BE2C (cell line): ENCODE measurements around the gene SCP2D1.

ENCODE experiments used
- DNase-seq: peaks from one replicate; pipeline ENCODE4 v3.0.0-alpha.2; 2020
- H3K27me3 ChIP-seq: fragments of 250-450 bp; sonication (Bioruptor Pico); 2 replicates; pipeline ENCODE4 v1.5.1; 2020; ENCODE audit warnings: mild to moderate bottlenecking
- H3K36me3 ChIP-seq: fragments of 250-450 bp; sonication (Bioruptor Pico); 2 replicates; pipeline ENCODE4 v1.5.1; 2020; ENCODE audit warnings: mild to moderate bottlenecking
- H3K4me1 ChIP-seq: fragments of 250-450 bp; sonication (Bioruptor Pico); 2 replicates; pipeline ENCODE4 v1.5.1; 2020
- H3K4me3 ChIP-seq: 2 replicates; pipeline ENCODE4 v1.5.1; 2011; ENCODE audit warnings: low read depth, low read length
- H3K9me3 ChIP-seq: fragments of 250-450 bp; sonication (Bioruptor Pico); 2 replicates; pipeline ENCODE4 v1.5.1; 2020
- CTCF ChIP-seq: IDR thresholded peaks from 2 replicates; pipeline ENCODE4 v1.5.1; 2012; ENCODE audit warnings: mild to moderate bottlenecking, low read depth, low read length

Gene SCP2D1

GRCh38 chr20:18793625-18794427 lies 19.8 kb upstream of the SCP2D1 start:
- Histone ChIP-seq H3K9me3 (no peaks in the 10 kb centered on the region), H3K27me3 (no peaks in the 10 kb centered on the region), H3K36me3 (no peaks in the 10 kb centered on the region), H3K4me3 (peak overlapping the region; percentile 84), H3K4me1 (peaks cover 3% of the 10 kb centered on the region; the same call in 1 of the 2 replicates)
- DNase-seq = peak; percentile 86
- peak; percentile 42 for TF ChIP-seq CTCF

GRCh38 chr20:18794428-18794787 lies 19.2 kb upstream of the SCP2D1 start:
- no peaks in the 10 kb centered on the region for H3K36me3 ChIP-seq
- H3K4me1 ChIP-seq = peaks cover 3% of the 10 kb centered on the region; the same call in 1 of the 2 replicates
- no peaks in the 10 kb centered on the region; the same call in 1 of the 2 replicates for H3K9me3 ChIP-seq
- H3K27me3 ChIP-seq = no peaks in the 10 kb centered on the region
- H3K4me3 ChIP-seq = peak overlapping the region; percentile 84
- no peak for TF ChIP-seq CTCF
- no peak for DNase-seq

- H3K27me3 ChIP-seq = no peaks in the 10 kb centered on the region
- H3K4me3 ChIP-seq = no peak overlapping the region
- peaks cover 3% of the 10 kb centered on the region; the same call in 1 of the 2 replicates for H3K4me1 ChIP-seq
- DNase-seq = no peak
- no peaks in the 10 kb centered on the region; the same call in 1 of the 2 replicates for H3K9me3 ChIP-seq
- TF ChIP-seq CTCF = no peak
- H3K36me3 ChIP-seq = no peaks in the 10 kb centered on the region
Measured at GRCh38 chr20:18795366-18795765, 18.2 kb upstream of the SCP2D1 start.

- no peak for DNase-seq
- TF ChIP-seq CTCF = no peak
- Histone ChIP-seq H3K4me1 (peaks cover 3% of the 10 kb centered on the region; the same call in 1 of the 2 replicates), H3K4me3 (no peak overlapping the region), H3K27me3 (no peaks in the 10 kb centered on the region), H3K9me3 (no peaks in the 10 kb centered on the region; the same call in 1 of the 2 replicates), H3K36me3 (no peaks in the 10 kb centered on the region)
Measured at GRCh38 chr20:18796282-18796833, 17.2 kb upstream of the SCP2D1 start.

- no peaks in the 10 kb centered on the region for H3K36me3 ChIP-seq
- TF ChIP-seq CTCF = no peak
- H3K4me3 ChIP-seq = no peak overlapping the region
- no peaks in the 10 kb centered on the region for H3K27me3 ChIP-seq
- H3K9me3 ChIP-seq = no peaks in the 10 kb centered on the region; the same call in 1 of the 2 replicates
- DNase-seq = no peak
- no peaks in the 10 kb centered on the region for H3K4me1 ChIP-seq
Measured at GRCh38 chr20:18801516-18801915, 12.1 kb upstream of the SCP2D1 start.

- no peak for DNase-seq
- H3K36me3 ChIP-seq = no peaks in the 10 kb centered on the region
Measured at GRCh38 chr20:18802012-18802634, 11.5 kb upstream of the SCP2D1 start.

More at GRCh38 chr20:18802012-18802634, 11.5 kb upstream of the SCP2D1 start:
- H3K4me3 ChIP-seq = no peak overlapping the region
- H3K4me1 ChIP-seq = no peaks in the 10 kb centered on the region
- H3K27me3 ChIP-seq = no peaks in the 10 kb centered on the region
- H3K9me3 ChIP-seq = no peaks in the 10 kb centered on the region; the same call in 1 of the 2 replicates
- TF ChIP-seq CTCF = no peak
